Measurements from ENCODE around the gene ABCD4. TPM values are rescaled to one million over a fixed set of nuclear protein-coding genes. Genes with fewer than 3 reads are reported as not detected.

The ABCD4 gene
- total RNA-seq, 1 donor from 2014 or later = 47.7 TPM

GRCh38 chr14:74302152-74302628 is 544 bp downstream of the ABCD4 start:
- DNase-seq (ENCODE audit: low spot score) = peak; percentile 53

GRCh38 chr14:74301594-74302151 is 1.1 kb downstream of the ABCD4 start:
- DNase-seq (ENCODE audit: low spot score) = no peak

- DNase-seq (ENCODE audit: low spot score) = peak; percentile 13
Observed at GRCh38 chr14:74299061-74299545, 3.6 kb downstream of the ABCD4 start.

- no peak for DNase-seq (ENCODE audit: low spot score)
Observed at GRCh38 chr14:74297986-74298385, 4.7 kb downstream of the ABCD4 start.

- no peak for DNase-seq (ENCODE audit: low spot score)
Observed at GRCh38 chr14:74296037-74296467, 6.7 kb downstream of the ABCD4 start.

GRCh38 chr14:74293606-74294005 is 9.1 kb downstream of the ABCD4 start:
- DNase-seq (ENCODE audit: low spot score) = no peak

GRCh38 chr14:74292061-74292460 is 10.7 kb downstream of the ABCD4 start:
- no peak for DNase-seq (ENCODE audit: low spot score)

GRCh38 chr14:74290415-74290814 is 12.3 kb downstream of the ABCD4 start:
- no peak for DNase-seq (ENCODE audit: low spot score)

GRCh38 chr14:74289801-74290200 is 12.9 kb downstream of the ABCD4 start:
- no peak for DNase-seq (ENCODE audit: low spot score)

- DNase-seq (ENCODE audit: low spot score) = no peak
Observed at GRCh38 chr14:74286736-74287135, 16.0 kb downstream of the ABCD4 start.

- no peak for DNase-seq (ENCODE audit: low spot score)
Observed at GRCh38 chr14:74281069-74281468, 21.7 kb downstream of the ABCD4 start.

- no peak for DNase-seq (ENCODE audit: low spot score)
Observed at GRCh38 chr14:74278080-74278479, 24.7 kb downstream of the ABCD4 start.

GRCh38 chr14:74275241-74275841 is 27.4 kb downstream of the ABCD4 start:
- DNase-seq (ENCODE audit: low spot score) = peak; percentile 87

- no peak for DNase-seq (ENCODE audit: low spot score)
Observed at GRCh38 chr14:74271365-74271764, 31.4 kb downstream of the ABCD4 start.

- DNase-seq (ENCODE audit: low spot score) = peak; percentile 65
Observed at GRCh38 chr14:74270382-74271177, 32.2 kb downstream of the ABCD4 start.

GRCh38 chr14:74267588-74267987 is 35.1 kb downstream of the ABCD4 start:
- DNase-seq (ENCODE audit: low spot score) = no peak

GRCh38 chr14:74265301-74265965 is 37.3 kb downstream of the ABCD4 start:
- no peak for DNase-seq (ENCODE audit: low spot score)

- DNase-seq (ENCODE audit: low spot score) = no peak
Observed at GRCh38 chr14:74263921-74264320, 38.8 kb downstream of the ABCD4 start.

GRCh38 chr14:74263181-74263580 is 39.6 kb downstream of the ABCD4 start:
- DNase-seq (ENCODE audit: low spot score) = no peak

- no peak for DNase-seq (ENCODE audit: low spot score)
Observed at GRCh38 chr14:74262076-74262475, 40.7 kb downstream of the ABCD4 start.

GRCh38 chr14:74261288-74261687 is 41.4 kb downstream of the ABCD4 start:
- peak; percentile 29 for DNase-seq (ENCODE audit: low spot score)
